Measurements from ENCODE around the gene TRIP4. TPM values are rescaled to one million over a fixed set of nuclear protein-coding genes. Genes with fewer than 3 reads are reported as not detected.
A peak's percentile ranks its signal among the peaks of the same experiment; 100 is the strongest.

TRIP4 gene
- total RNA-seq, 1 experiment from 2014 or later = 21.7 TPM

DNA sequence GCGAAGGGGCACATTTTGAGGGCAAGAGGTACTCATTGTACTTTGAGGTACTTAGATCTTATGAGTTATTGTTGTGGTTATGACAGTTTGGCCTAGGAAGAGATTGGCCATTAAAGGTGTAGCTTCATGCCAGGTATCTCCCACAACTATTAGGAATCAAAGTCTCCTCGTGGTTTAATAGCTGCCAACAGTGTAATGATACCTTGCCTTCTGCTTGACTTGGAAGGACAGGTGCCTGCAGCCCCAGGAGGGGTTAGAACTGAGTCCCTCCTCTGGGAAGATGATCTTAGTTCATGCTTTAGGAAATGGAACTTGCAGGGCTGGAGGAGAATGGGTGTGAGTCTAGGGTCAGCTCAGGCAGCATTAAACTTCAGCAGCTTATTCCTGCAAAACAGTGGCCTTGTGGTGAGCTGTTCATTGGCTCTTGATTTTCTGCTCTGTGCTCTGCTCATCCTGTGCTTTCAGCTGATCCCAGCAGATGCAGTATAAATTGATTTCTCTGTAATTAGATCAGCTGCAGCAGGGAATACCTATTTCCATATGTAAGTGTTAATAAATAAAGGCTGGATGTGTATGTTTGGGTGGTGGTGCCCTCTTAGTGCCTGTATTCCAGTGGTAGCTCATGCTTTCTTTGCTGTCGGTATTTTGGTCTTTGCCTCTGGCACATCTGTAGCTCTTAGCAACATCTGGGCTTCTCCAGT, 113.2 kb downstream of the TRIP4 start:
- H3K56ac ChIP-seq (ENCODE audit: insufficient read length, low read depth, low read length) = no peak overlapping the region
- peaks cover 6% of the 10 kb centered on the region for H3K79me1 ChIP-seq (ENCODE audit: insufficient read depth, low read depth, low read length, poor library complexity, severe bottlenecking)
- H4K8ac ChIP-seq (replicated peaks; ENCODE audit: insufficient read length, low read depth, low read length) = no peak overlapping the region
- Mint-ChIP-seq H3K36me3 (ENCODE audit: insufficient read depth in 1 of 3, low read depth in 3 of 3) (peaks cover 14 to 34% (median 29%) of the 10 kb centered on the region in 3 experiments), H3K27me3 (ENCODE audit: low read depth) (no peaks in the 10 kb centered on the region), H3K27ac (peak overlapping the region in 2 of 3 experiments; percentile 19 to 40; a peak in 2 of 7 replicates), H3K4me3 (no peak overlapping the region), H3K4me1 (peaks cover 17 to 21% of the 10 kb centered on the region in 2 experiments), H3K9me3 (no peaks in the 10 kb centered on the region)
- no peaks in the 10 kb centered on the region; the same call in 1 of the 2 replicates for H3K79me2 ChIP-seq (ENCODE audit: insufficient read depth, low read length)
- no peaks in the 10 kb centered on the region for H3K27me3 ChIP-seq (ENCODE audit: insufficient read depth, low read length)
- no peaks in the 10 kb centered on the region for H3K9me3 ChIP-seq (ENCODE audit: control insufficient read depth, low read depth, low read length)
- H2AK5ac ChIP-seq (ENCODE audit: insufficient read length, low read length) = no peak overlapping the region
- TF ChIP-seq, protein P1, sequence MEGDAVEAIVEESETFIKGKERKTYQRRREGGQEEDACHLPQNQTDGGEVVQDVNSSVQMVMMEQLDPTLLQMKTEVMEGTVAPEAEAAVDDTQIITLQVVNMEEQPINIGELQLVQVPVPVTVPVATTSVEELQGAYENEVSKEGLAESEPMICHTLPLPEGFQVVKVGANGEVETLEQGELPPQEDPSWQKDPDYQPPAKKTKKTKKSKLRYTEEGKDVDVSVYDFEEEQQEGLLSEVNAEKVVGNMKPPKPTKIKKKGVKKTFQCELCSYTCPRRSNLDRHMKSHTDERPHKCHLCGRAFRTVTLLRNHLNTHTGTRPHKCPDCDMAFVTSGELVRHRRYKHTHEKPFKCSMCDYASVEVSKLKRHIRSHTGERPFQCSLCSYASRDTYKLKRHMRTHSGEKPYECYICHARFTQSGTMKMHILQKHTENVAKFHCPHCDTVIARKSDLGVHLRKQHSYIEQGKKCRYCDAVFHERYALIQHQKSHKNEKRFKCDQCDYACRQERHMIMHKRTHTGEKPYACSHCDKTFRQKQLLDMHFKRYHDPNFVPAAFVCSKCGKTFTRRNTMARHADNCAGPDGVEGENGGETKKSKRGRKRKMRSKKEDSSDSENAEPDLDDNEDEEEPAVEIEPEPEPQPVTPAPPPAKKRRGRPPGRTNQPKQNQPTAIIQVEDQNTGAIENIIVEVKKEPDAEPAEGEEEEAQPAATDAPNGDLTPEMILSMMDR (conservative IDR thresholded peaks at IDR 0.05) = no peak
- no peak overlapping the region for H3K18ac ChIP-seq (ENCODE audit: insufficient read length, low read depth, low read length)
- no peak overlapping the region for H3K4ac ChIP-seq (ENCODE audit: low read depth, low read length)
- no peak overlapping the region for H2BK20ac ChIP-seq (ENCODE audit: low read depth, low read length, poor library complexity, severe bottlenecking)
- no CpG with 5 or more reads among the region's 3 CpGs for WGBS (ENCODE audit: extremely low coverage, insufficient read length, low lambda C conversion rate)
- H3K14ac ChIP-seq (ENCODE audit: insufficient read depth, low read length) = no peak overlapping the region
- no peak overlapping the region for H3T11ph ChIP-seq (ENCODE audit: low read length)
- no peak overlapping the region for H3K4me2 ChIP-seq (ENCODE audit: insufficient read depth, insufficient read length, low read length)
- H2BK5ac ChIP-seq (ENCODE audit: insufficient read length, low read length) = no peak overlapping the region
- H4K20me1 ChIP-seq (ENCODE audit: control insufficient read depth, insufficient read depth, insufficient read length) = no peaks in the 10 kb centered on the region
- no peak overlapping the region for H2BK15ac ChIP-seq (ENCODE audit: low read depth, low read length)
- H3K23ac ChIP-seq (ENCODE audit: insufficient read length, low read depth, low read length) = no peak overlapping the region
- no peaks in the 10 kb centered on the region for H3K23me2 ChIP-seq (ENCODE audit: insufficient read length, low read depth, low read length, poor library complexity, severe bottlenecking)
- H3K9ac ChIP-seq (ENCODE audit: extremely low read depth, insufficient read length, low read length) = no peak overlapping the region
- no peak overlapping the region for H2AFZ ChIP-seq (ENCODE audit: low read length)
- no peak for DNase-seq
- H2BK120ac ChIP-seq (ENCODE audit: low read depth, low read length, poor library complexity, severe bottlenecking) = no peak overlapping the region
- no peak overlapping the region for H2BK12ac ChIP-seq (ENCODE audit: insufficient read length, low read depth, low read length)
- no peak overlapping the region for H3K27ac ChIP-seq (ENCODE audit: insufficient read length, low read depth, low read length)
- peaks cover 3% of the 10 kb centered on the region for H3K4me1 ChIP-seq (ENCODE audit: insufficient read depth, low read length)
- H4K91ac ChIP-seq (ENCODE audit: insufficient read length, low read depth, low read length) = no peak overlapping the region
- H4K5ac ChIP-seq (ENCODE audit: insufficient read length, low read depth, low read length) = no peak overlapping the region
